CD4-positive, alpha-beta T cell (primary cell): ENCODE measurements around the gene TMEM42. TPM values are rescaled to one million over a fixed set of nuclear protein-coding genes. Genes with fewer than 3 reads are reported as not detected.

Source experiments
- ATAC-seq: fragments of 200-7000 bp; cut with Tn5 transposase; one replicate; pipeline ENCODE4 v1.10.0; 2022; ENCODE audit warnings: mild to moderate bottlenecking; ENCODE audit not compliant: poor library complexity
- CTCF ChIA-PET: fragments of 350-600 bp; sonication (Branson Sonifier 250); formaldehyde crosslinking; loops from one replicate; lab custom pipeline; 2021; ENCODE audit warnings: antibody characterized with exemption, inconsistent platforms; lab: Charles Lee
- POLR2A ChIA-PET: fragments of 350-600 bp; sonication (Branson Sonifier 250); formaldehyde crosslinking; loops from one replicate; lab custom pipeline; 2021; ENCODE audit warnings: antibody characterized with exemption, inconsistent platforms; lab: Charles Lee
- DNase-seq, 14 experiments: peaks; one replicate each; pipeline ENCODE4 v3.0.0-alpha.2; 2013 to 2020; ENCODE audit warnings: mixed read lengths in 2 of 14
- H3K27ac ChIP-seq, 2 donors: one replicate each; pipeline versions ENCODE4 v1.5.1 to v1.7.0; 2013; ENCODE audit warnings: low read length in 2 of 2, low read depth in 1 of 2, mild to moderate bottlenecking in 1 of 2
- H3K27me3 ChIP-seq, 2 experiments: 1 replicate in 1 of 2; 2 replicates in 1 of 2; pipeline versions ENCODE4 v1.6.1 to v1.7.0; 2013; ENCODE audit warnings: low read length in 2 of 2, control low read depth in 1 of 2, mild to moderate bottlenecking in 1 of 2, moderate library complexity in 1 of 2; ENCODE audit not compliant: insufficient read depth in 2 of 2, control insufficient read depth in 1 of 2
- H3K36me3 ChIP-seq: one replicate; pipeline ENCODE4 v1.6.1; 2013; ENCODE audit warnings: low read length, control low read depth; ENCODE audit not compliant: insufficient read depth
- H3K4me1 ChIP-seq: one replicate; pipeline ENCODE4 v1.6.1; 2013; ENCODE audit warnings: low read length, control low read depth; ENCODE audit not compliant: insufficient read depth
- H3K4me3 ChIP-seq: one replicate; pipeline ENCODE4 v1.5.1; 2013; ENCODE audit warnings: mild to moderate bottlenecking, low read length, moderate library complexity
- H3K9me3 ChIP-seq, 2 experiments: 1 replicate in 1 of 2; 2 replicates in 1 of 2; pipeline versions ENCODE4 v1.6.1 to v1.7.0; 2013; ENCODE audit warnings: low read length in 2 of 2, mild to moderate bottlenecking in 2 of 2, control low read depth in 1 of 2, moderate library complexity in 1 of 2; ENCODE audit not compliant: control insufficient read depth in 1 of 2, insufficient read depth in 1 of 2
- H3K27ac Mint-ChIP-seq: one replicate; pipeline ENCODE4 v1.8.0; 2020; ENCODE audit warnings: mixed read lengths
- H3K27me3 Mint-ChIP-seq: one replicate; pipeline ENCODE4 v1.8.0; 2021; ENCODE audit warnings: mixed read lengths
- H3K36me3 Mint-ChIP-seq: one replicate; pipeline ENCODE4 v1.8.0; 2021; ENCODE audit warnings: low read depth, mixed read lengths
- H3K4me1 Mint-ChIP-seq: one replicate; pipeline ENCODE4 v1.8.0; 2021; ENCODE audit warnings: low read depth, mixed read lengths
- H3K4me3 Mint-ChIP-seq: one replicate; pipeline ENCODE4 v1.8.0; 2020; ENCODE audit warnings: mild to moderate bottlenecking, mixed read lengths
- H3K9me3 Mint-ChIP-seq: one replicate; pipeline ENCODE4 v1.8.0; 2020; ENCODE audit warnings: mixed read lengths
- intact Hi-C, 2 experiments: fragments of 100-400 bp; cut with DNase I in 1 of 2; cut with micrococcal nuclease in 1 of 2; formaldehyde crosslinking; loops; one replicate each; pipeline versions ENCODE4 v1.15.1 to v1.9.0; 2023 to 2025; cut with DNase I, micrococcal nuclease
- total RNA-seq, 174 experiments: library from RNA in 2 of 174; stranded (reverse) in 2 of 174; gene quantifications; one replicate each; pipeline ENCODE4 v1.2.3 and lab custom pipeline; 2021 to 2026
- TF ChIP-seq, protein P1 (sequence below): fragments of 200-600 bp; IDR thresholded peaks from one replicate; pipeline ENCODE4 v1.8.0; 2022; ENCODE audit warnings: antibody characterized with exemption, mild to moderate bottlenecking

The TMEM42 gene
- total RNA-seq, 2 experiments from 2014 or later = 6.8 to 8.0 TPM

- POLR2A ChIA-PET = no interaction called here
- intact Hi-C loops = no loop called here
Observed at GRCh38 chr3:44825264-44825925, 36.3 kb upstream of the TMEM42 start.

GRCh38 chr3:44827196-44827595 lies 34.5 kb upstream of the TMEM42 start:
- ChIA-PET POLR2A (no interaction called here), CTCF (interaction anchor here (1.5 kb wide), 1 partner anchor 18 kb away, joined by 3 read pairs; no protein-coding TSS in a partner anchor)
- Mint-ChIP-seq H3K27ac (no peak overlapping the region), H3K36me3 (no peaks in the 10 kb centered on the region), H3K4me1 (no peaks in the 10 kb centered on the region), H3K27me3 (no peaks in the 10 kb centered on the region), H3K4me3 (no peak overlapping the region), H3K9me3 (no peaks in the 10 kb centered on the region)
- no peak for ATAC-seq
- Histone ChIP-seq H3K27me3 (no peaks in the 10 kb centered on the region), H3K27ac (no peak overlapping the region), H3K9me3 (no peaks in the 10 kb centered on the region), H3K4me3 (no peak overlapping the region), H3K36me3 (no peaks in the 10 kb centered on the region), H3K4me1 (no peaks in the 10 kb centered on the region)
- TF ChIP-seq, protein P1, sequence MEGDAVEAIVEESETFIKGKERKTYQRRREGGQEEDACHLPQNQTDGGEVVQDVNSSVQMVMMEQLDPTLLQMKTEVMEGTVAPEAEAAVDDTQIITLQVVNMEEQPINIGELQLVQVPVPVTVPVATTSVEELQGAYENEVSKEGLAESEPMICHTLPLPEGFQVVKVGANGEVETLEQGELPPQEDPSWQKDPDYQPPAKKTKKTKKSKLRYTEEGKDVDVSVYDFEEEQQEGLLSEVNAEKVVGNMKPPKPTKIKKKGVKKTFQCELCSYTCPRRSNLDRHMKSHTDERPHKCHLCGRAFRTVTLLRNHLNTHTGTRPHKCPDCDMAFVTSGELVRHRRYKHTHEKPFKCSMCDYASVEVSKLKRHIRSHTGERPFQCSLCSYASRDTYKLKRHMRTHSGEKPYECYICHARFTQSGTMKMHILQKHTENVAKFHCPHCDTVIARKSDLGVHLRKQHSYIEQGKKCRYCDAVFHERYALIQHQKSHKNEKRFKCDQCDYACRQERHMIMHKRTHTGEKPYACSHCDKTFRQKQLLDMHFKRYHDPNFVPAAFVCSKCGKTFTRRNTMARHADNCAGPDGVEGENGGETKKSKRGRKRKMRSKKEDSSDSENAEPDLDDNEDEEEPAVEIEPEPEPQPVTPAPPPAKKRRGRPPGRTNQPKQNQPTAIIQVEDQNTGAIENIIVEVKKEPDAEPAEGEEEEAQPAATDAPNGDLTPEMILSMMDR = no peak
- DNase-seq = no peak
- intact Hi-C loops = no loop called here

More at GRCh38 chr3:44825264-44825925, 36.3 kb upstream of the TMEM42 start:
- no peak overlapping the region for H3K27ac ChIP-seq
- H3K4me1 ChIP-seq = no peaks in the 10 kb centered on the region
- peaks cover 0 to 4% of the 10 kb centered on the region in 2 experiments for H3K9me3 ChIP-seq
- TF ChIP-seq, protein P1 = no peak
- no peaks in the 10 kb centered on the region for H3K4me1 Mint-ChIP-seq
- H3K9me3 Mint-ChIP-seq = no peaks in the 10 kb centered on the region
- H3K27me3 Mint-ChIP-seq = no peaks in the 10 kb centered on the region
- H3K36me3 ChIP-seq = no peaks in the 10 kb centered on the region
- no peaks in the 10 kb centered on the region for H3K27me3 ChIP-seq
- no peak overlapping the region for H3K4me3 ChIP-seq
- ATAC-seq (no peak), DNase-seq (no peak)
- no peak overlapping the region for H3K27ac Mint-ChIP-seq
- H3K4me3 Mint-ChIP-seq = no peak overlapping the region
- CTCF ChIA-PET = interaction anchor here (0.6 kb wide), 1 partner anchor 25 kb away, joined by 3 read pairs; no protein-coding TSS in a partner anchor
- no peaks in the 10 kb centered on the region for H3K36me3 Mint-ChIP-seq

- Mint-ChIP-seq H3K4me3 (no peak overlapping the region), H3K36me3 (no peaks in the 10 kb centered on the region), H3K9me3 (peaks cover 3% of the 10 kb centered on the region), H3K4me1 (no peaks in the 10 kb centered on the region), H3K27ac (no peak overlapping the region), H3K27me3 (no peaks in the 10 kb centered on the region)
- TF ChIP-seq, protein P1 = no peak
- POLR2A ChIA-PET = no interaction called here
- Histone ChIP-seq H3K27ac (no peak overlapping the region), H3K9me3 (no peaks in the 10 kb centered on the region), H3K36me3 (no peaks in the 10 kb centered on the region), H3K4me3 (no peak overlapping the region), H3K4me1 (no peaks in the 10 kb centered on the region), H3K27me3 (no peaks in the 10 kb centered on the region)
- ATAC-seq = no peak
- DNase-seq = no peak
- CTCF ChIA-PET = no interaction called here
- intact Hi-C loops = no loop called here
Observed at GRCh38 chr3:44831232-44831631, 30.5 kb upstream of the TMEM42 start.
